Psoas muscle (tissue), 8 donors: ENCODE results near the gene TCFL5. TPM values are rescaled to one million over a fixed set of nuclear protein-coding genes. Genes with fewer than 3 reads are reported as not detected.

Source experiments
- ATAC-seq, 4 donors: fragments of 200-7000 bp; cut with Tn5 transposase; one replicate each; pipeline ENCODE4 v1.9.1; 2020; ENCODE audit warnings: moderate library complexity in 3 of 4, mild to moderate bottlenecking in 2 of 4
- DNase-seq, 2 donors: peaks; one replicate each; pipeline ENCODE4 v3.0.0-alpha.2; 2020
- H3K27ac ChIP-seq: fragments of 200-600 bp; one replicate; pipeline ENCODE4 v1.8.0; 2022
- H3K27me3 ChIP-seq, 3 donors: fragments of 200-600 bp in 1 of 3; one replicate each; pipeline versions ENCODE4 v1.6.1 to v1.8.0; 2013 to 2022; ENCODE audit warnings: low read length in 2 of 3, mild to moderate bottlenecking in 2 of 3, moderate library complexity in 1 of 3; ENCODE audit not compliant: insufficient read depth in 3 of 3
- H3K36me3 ChIP-seq, 2 donors: fragments of 200-600 bp in 1 of 2; one replicate each; pipeline versions ENCODE4 v1.6.1 to v1.8.0; 2013 to 2022; ENCODE audit warnings: low read depth in 1 of 2, mild to moderate bottlenecking in 1 of 2, moderate library complexity in 1 of 2; ENCODE audit not compliant: insufficient read depth in 1 of 2
- H3K4me1 ChIP-seq: fragments of 200-600 bp; one replicate; pipeline ENCODE4 v1.8.0; 2022
- H3K4me3 ChIP-seq: fragments of 200-600 bp; one replicate; pipeline ENCODE4 v1.8.0; 2022; ENCODE audit warnings: mild to moderate bottlenecking
- H3K9me3 ChIP-seq: fragments of 200-600 bp; one replicate; pipeline ENCODE4 v1.8.0; 2022
- CTCF ChIP-seq: fragments of 200-600 bp; IDR thresholded peaks from one replicate; pipeline ENCODE4 v1.8.0; 2022; ENCODE audit warnings: antibody characterized with exemption
- WGBS, 3 donors: extraction: QIAGEN DNeasy Blood & Tissue Kit; methylation state at CpG; one replicate each; pipeline versions ENCODE4 v1.1.6 to v1.1.7; 2013; 5-methylcytosine and 5-hydroxymethylcytosine counted together
- intact Hi-C, 2 donors: fragments of 100-400 bp; cut with DNase I; formaldehyde crosslinking; loops; one replicate each; pipeline versions ENCODE4 v1.11.0 to v1.14.2; 2022
- polyA plus RNA-seq, 3 donors: library from polyadenylated mRNA; stranded (reverse); fragments of 200-250 nt; gene quantifications; one replicate each; pipeline ENCODE4 v1.2.3, GENCODE V29; 2013
- total RNA-seq, 4 donors: library from RNA; stranded (reverse); fragmentation: NEBNext Ultra II Directional in 2 of 4; extraction: Animal tissue kit (Norgen Biotek cat#: 25700) in 2 of 4; gene quantifications; one replicate each; pipeline versions ENCODE4 v1.2.1 to v1.2.4, GENCODE V29; 2021 to 2023
- donor health status: healthy with polysubstance abuse.
- donor health status: DM: no; HTN: no; CAD: no; lungs with moderate emphysema.
- donor health status: Bipolar disorder and iron deficiency.
- donor health status: healthy.
- donor health status: DM: yes; HTN: yes; CAD: no.
- donor health status: DM: no; HTN: no; CAD: no.
- donor health status: DM: no; HTN: no; CAD: no.
- donor health status: DM: yes; HTN: yes; CAD: no.

The TCFL5 gene
- total and polyA plus RNA-seq, 7 donors = 2.3 to 5.2 (median 3.9) TPM

GRCh38 chr20:62886709-62887058 is 25.1 kb upstream of the TCFL5 start:
- intact Hi-C loops = no loop called here
- 82 to 84% (median 82%) methylated on average over 7 of the region's 7 CpGs for WGBS, 3 donors
- ATAC-seq (no peak), DNase-seq (no peak)
- H3K27ac ChIP-seq = no peak overlapping the region
- H3K27me3 ChIP-seq = no peaks in the 10 kb centered on the region
- H3K4me1 ChIP-seq = no peaks in the 10 kb centered on the region
- TF ChIP-seq CTCF = no peak
- H3K4me3 ChIP-seq = no peak overlapping the region
- no peaks in the 10 kb centered on the region for H3K9me3 ChIP-seq
- H3K36me3 ChIP-seq = peaks cover 12 to 65% of the 10 kb centered on the region in 2 donors

GRCh38 chr20:62885896-62886708 is 24.5 kb upstream of the TCFL5 start:
- WGBS, 3 donors = 76 to 83% (median 82%) methylated on average over 23 of the region's 23 CpGs
- ATAC-seq = no peak

GRCh38 chr20:62885046-62885895 is 23.6 kb upstream of the TCFL5 start:
- ATAC-seq (no peak), DNase-seq (peak in 1 of 2 donors; percentile 15)
- intact Hi-C loops = no loop called here
- H3K4me1 ChIP-seq = no peaks in the 10 kb centered on the region
- peaks cover 17 to 65% of the 10 kb centered on the region in 2 donors for H3K36me3 ChIP-seq
- no peaks in the 10 kb centered on the region for H3K9me3 ChIP-seq
- H3K27me3 ChIP-seq = no peaks in the 10 kb centered on the region
- no peak overlapping the region for H3K4me3 ChIP-seq
- H3K27ac ChIP-seq = no peak overlapping the region
- WGBS, 3 donors = 73 to 81% (median 74%) methylated on average over 20 of the region's 20 CpGs
- no peak for TF ChIP-seq CTCF

More at GRCh38 chr20:62885896-62886708, 24.5 kb upstream of the TCFL5 start:
- TF ChIP-seq CTCF = no peak
- DNase-seq = peak in 1 of 2 donors; percentile 26
- Histone ChIP-seq H3K27ac (no peak overlapping the region), H3K36me3 (peaks cover 11 to 65% of the 10 kb centered on the region in 2 donors), H3K27me3 (no peaks in the 10 kb centered on the region), H3K4me3 (no peak overlapping the region), H3K4me1 (no peaks in the 10 kb centered on the region), H3K9me3 (no peaks in the 10 kb centered on the region)
- intact Hi-C loops = no loop called here

GRCh38 chr20:62884556-62884955 is 22.9 kb upstream of the TCFL5 start:
- intact Hi-C loops = no loop called here
- Histone ChIP-seq H3K27me3 (no peaks in the 10 kb centered on the region), H3K27ac (no peak overlapping the region), H3K9me3 (no peaks in the 10 kb centered on the region), H3K4me3 (no peak overlapping the region), H3K4me1 (no peaks in the 10 kb centered on the region), H3K36me3 (peaks cover 17 to 58% of the 10 kb centered on the region in 2 donors)
- 57 to 74% (median 67%) methylated on average over 8 of the region's 8 CpGs for WGBS, 3 donors
- no peak for ATAC-seq
- no peak for TF ChIP-seq CTCF
- DNase-seq = peak in 1 of 2 donors; percentile 27
